GM12891 (cell line): Measurements from ENCODE around the gene FHAD1.
"Not testable (repeated sequence)": the region's sequence is repeated elsewhere in the genome, so short reads cannot be mapped to it uniquely, and the experiment has no call there.

Source experiments
- DNase-seq: peaks from one replicate; pipeline ENCODE4 v3.0.0; 2011; ENCODE audit warnings: low spot score; ENCODE audit not compliant: insufficient read length
- FAIRE-seq: peaks from 2 replicates; lab custom pipeline; 2011; peaks lifted over from hg19 to GRCh38; lab: Jason Lieb, UNC
- PAX5 ChIP-seq: IDR thresholded peaks from 2 replicates; pipeline ENCODE4 v1.6.1; 2011; ENCODE audit warnings: low read length, moderate library complexity, mild to moderate bottlenecking; ENCODE audit not compliant: insufficient read depth, severe bottlenecking
- POLR2A ChIP-seq: IDR thresholded peaks from 2 replicates; pipeline ENCODE4 v1.6.1; 2011; ENCODE audit warnings: low read depth, low read length, control low read depth
- POLR2AphosphoS5 ChIP-seq: IDR thresholded peaks from 2 replicates; pipeline ENCODE4 v1.6.1; 2011; ENCODE audit warnings: low read depth, low read length, control low read depth
- POU2F2 ChIP-seq: IDR thresholded peaks from 2 replicates; pipeline ENCODE4 v1.6.1; 2011; ENCODE audit warnings: low read depth, mild to moderate bottlenecking, control low read depth, low read length, moderate library complexity
- SPI1 ChIP-seq: IDR thresholded peaks from 2 replicates; pipeline ENCODE4 v1.6.1; 2011; ENCODE audit warnings: low read depth, low read length, control low read depth
- TAF1 ChIP-seq: IDR thresholded peaks from 2 replicates; pipeline ENCODE4 v1.6.1; 2011; ENCODE audit warnings: low read depth, low read length, control low read depth

The FHAD1 gene

GRCh38 chr1:15360700-15361099, 113.7 kb downstream of the FHAD1 start:
- TF ChIP-seq POU2F2 (no peak), TAF1 (no peak), PAX5 (no peak), SPI1 (no peak), POLR2A (no peak), POLR2AphosphoS5 (no peak)
- FAIRE-seq (no peak), DNase-seq (no peak)

DNA sequence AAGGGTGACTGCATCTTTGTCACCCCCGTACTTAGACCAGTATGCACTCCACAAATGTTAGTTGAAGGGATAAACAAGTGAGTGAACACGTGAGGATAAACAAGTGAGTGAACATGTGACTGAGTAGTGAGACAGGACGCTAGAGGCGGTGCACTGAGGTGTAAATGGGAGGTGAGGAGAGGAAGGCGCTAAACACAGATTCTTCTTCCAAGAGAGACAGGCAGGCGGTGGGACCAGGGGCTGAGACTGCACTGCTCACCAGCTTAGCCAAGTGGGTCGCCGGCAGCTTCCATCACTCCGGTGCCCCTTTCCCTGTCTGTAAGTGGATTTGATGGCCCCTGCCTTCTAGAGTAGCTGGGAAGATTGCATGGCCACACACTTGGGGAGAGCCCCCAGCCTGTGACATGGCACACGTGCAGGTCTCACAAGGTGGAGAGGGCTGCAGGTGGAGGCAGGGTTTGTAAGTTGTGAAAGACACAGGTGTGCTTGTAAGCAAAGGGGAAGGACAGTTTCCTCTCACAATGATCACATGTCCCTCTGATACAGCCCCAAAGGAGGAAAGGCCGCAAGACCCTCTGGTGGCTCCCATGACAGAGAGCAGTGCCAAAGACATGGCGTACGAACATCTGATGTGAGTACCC, 115.2 kb downstream of the FHAD1 start:
- TF ChIP-seq POLR2AphosphoS5 (no peak), POU2F2 (no peak), TAF1 (no peak), SPI1 (no peak), POLR2A (no peak), PAX5 (no peak)
- DNase-seq, result no peak
- peak; percentile 33 for FAIRE-seq

DNA sequence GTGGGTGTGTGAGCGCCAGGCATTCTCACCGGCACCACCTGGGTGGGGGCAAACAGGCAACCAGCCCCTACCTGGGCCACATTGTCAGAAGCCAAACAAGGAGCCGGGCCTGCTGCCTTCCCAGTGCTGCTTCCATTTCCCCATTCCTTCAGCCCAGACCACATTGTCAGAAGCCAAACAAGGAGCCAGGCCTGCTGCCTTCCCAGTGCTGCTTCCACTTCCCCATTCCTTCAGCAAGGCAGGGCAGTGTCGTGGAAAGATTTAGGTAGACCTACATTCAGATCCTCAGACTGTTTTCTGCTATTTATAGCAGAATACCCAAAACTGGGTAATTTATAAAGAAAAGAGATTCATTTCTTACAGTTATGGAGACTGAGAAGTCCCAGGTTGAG, 115.7 kb downstream of the FHAD1 start:
- TF ChIP-seq SPI1 (peak; percentile 38; the same call in 1 of the 2 replicates), TAF1 (no peak)
- no peak for FAIRE-seq
- DNase-seq, result no peak

DNA sequence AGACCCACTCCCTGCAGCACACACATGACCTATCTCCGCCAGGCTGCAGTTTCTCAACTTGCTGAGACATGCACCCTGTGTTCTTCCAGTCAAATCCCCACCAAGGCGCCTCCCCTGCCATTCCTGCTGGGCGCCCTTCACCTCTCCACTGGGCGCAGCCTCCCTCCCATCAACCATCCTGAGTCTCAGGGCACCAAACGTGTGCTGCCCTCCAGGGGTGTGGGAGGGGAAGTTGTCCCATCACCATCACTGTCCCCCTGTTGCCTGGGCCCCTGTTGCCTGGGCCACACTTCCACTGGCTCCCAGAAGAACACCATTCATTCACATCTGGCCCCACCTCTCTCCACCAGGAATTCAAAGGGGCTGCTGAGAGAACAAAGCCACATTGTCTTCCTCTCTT, 117.7 kb downstream of the FHAD1 start:
- FAIRE-seq, result no peak
- no peak for DNase-seq
- TF ChIP-seq SPI1 (no peak), POLR2AphosphoS5 (no peak), POU2F2 (no peak), POLR2A (no peak), PAX5 (no peak), TAF1 (no peak)

DNA sequence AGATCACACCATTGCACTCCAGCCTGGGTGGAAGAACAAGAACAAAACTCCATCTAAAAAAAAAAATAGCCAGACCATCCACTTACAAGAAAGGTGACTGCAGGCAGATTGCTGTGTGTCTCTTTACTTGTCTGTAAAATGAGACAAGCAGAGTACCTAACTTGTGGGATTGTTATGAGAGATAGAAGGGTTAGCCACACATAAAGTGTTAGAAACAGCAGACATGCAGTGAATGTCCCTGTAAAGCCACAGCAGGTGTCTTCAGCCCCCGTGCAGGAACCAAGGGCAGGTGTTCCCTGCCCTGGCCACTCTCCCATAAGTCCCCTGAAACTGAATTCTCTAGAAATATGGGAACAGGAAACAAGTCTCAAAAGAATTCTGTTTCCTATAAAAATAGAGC, 121.9 kb downstream of the FHAD1 start:
- DNase-seq (no peak), FAIRE-seq (no peak)
- TF ChIP-seq POLR2A (no peak), POLR2AphosphoS5 (no peak), POU2F2 (no peak), PAX5 (no peak), SPI1 (no peak), TAF1 (no peak)

GRCh38 chr1:15370268-15370667, 123.2 kb downstream of the FHAD1 start:
- no peak for DNase-seq
- no peak for TF ChIP-seq PAX5
- TF ChIP-seq TAF1, result no peak
- no peak for TF ChIP-seq POLR2A
- no peak for TF ChIP-seq POU2F2
- no peak for TF ChIP-seq POLR2AphosphoS5
- TF ChIP-seq SPI1, result no peak
- no peak for FAIRE-seq

DNA sequence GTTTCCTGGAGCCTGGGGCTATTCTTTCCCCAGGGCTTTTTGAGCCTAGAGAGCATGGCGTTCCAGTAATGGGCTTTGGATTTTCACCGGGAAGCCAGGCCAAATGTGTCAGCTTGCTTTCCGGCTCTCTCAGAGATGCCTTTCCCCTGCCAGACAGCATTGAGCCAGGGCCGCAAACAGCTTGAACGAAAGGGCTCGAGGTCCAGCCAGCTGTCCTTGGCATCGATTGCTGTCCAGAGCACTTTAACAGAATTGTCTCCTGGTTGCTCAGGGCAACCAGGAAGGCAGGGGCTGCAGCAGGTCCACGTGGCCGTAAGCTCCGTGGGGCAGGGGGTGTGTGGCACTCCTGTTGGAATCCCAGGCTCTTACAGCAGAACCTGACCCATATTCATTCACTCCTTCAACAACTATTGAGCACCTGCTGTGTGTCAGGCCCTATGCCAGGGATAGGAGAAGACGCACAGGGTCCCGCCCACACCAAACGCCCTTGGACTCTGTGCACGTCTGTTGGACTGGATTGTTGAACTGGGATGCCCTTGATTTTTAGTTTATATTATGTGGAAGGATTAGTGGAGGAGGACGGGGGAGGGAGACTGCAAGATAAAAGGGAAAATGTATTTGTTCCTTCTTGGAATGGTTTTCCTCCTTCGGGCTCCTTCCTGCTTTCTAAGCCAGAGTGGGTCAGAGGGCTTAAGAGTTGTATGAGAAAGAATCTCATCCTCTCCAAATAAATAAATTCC, 123.9 kb downstream of the FHAD1 start:
- DNase-seq (no peak), FAIRE-seq (no peak)
- TF ChIP-seq POU2F2, result no peak
- no peak for TF ChIP-seq POLR2AphosphoS5
- TF ChIP-seq PAX5, result no peak
- TF ChIP-seq POLR2A, result no peak
- TF ChIP-seq TAF1, result no peak
- TF ChIP-seq SPI1, result no peak

- FAIRE-seq (no peak), DNase-seq (no peak)
- TF ChIP-seq SPI1 (no peak), PAX5 (no peak), POLR2AphosphoS5 (no peak), TAF1 (no peak), POU2F2 (no peak), POLR2A (no peak)
Measured at GRCh38 chr1:15371610-15372545, 124.9 kb downstream of the FHAD1 start.

DNA sequence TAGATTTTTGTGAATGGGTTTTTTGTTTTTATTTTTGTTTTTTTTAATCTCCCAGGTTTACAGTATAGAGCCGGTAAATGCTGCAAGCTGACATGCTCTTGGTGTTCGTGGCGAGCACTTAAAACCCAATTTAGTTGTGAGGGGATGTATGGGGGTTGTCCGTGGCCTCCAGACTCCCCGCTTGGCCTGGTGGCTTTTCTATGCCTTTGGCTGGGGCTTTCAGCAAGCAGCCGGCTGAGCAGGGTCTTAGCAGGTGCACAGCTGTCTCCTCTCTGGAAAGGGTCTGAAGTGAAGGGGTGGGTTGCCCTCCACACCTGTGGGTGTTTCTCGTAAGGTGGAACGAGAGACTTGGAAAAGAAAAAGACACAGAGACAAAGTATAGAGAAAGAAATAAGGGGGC, 131.7 kb downstream of the FHAD1 start:
- TF ChIP-seq POLR2A (no peak), TAF1 (no peak), POLR2AphosphoS5 (no peak), POU2F2 (no peak), PAX5 (no peak), SPI1 (no peak)
- FAIRE-seq (no peak), DNase-seq (no peak)

DNA sequence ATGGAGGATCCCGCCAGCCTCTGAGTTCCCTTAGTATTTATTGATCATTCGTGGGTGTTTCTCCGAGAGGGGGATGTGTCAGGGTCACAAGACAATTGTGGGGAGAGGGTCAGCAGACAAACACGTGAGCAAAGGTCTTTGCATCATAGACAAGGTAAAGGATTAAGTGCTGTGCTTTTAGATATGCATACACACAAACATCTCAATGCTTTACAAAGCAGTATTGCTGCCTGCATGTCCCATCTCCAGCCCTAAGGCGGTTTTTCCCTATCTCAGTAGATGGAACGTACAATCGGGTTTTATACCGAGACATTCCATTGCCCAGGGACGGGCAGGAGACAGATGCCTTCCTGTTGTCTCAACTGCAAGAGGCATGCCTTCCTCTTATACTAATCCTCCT, 132.1 kb downstream of the FHAD1 start:
- not testable (repeated sequence) for DNase-seq, FAIRE-seq
